CD4-positive, alpha-beta T cell treated with Interleukin-2 at 100 ng/mL for 4 hours (primary cell): ENCODE measurements around the gene TTC33.

Experiments used
- DNase-seq: peaks from one replicate; pipeline ENCODE4 v3.0.0-alpha.2; 2020; ENCODE audit warnings: low spot score

TTC33 gene

DNA sequence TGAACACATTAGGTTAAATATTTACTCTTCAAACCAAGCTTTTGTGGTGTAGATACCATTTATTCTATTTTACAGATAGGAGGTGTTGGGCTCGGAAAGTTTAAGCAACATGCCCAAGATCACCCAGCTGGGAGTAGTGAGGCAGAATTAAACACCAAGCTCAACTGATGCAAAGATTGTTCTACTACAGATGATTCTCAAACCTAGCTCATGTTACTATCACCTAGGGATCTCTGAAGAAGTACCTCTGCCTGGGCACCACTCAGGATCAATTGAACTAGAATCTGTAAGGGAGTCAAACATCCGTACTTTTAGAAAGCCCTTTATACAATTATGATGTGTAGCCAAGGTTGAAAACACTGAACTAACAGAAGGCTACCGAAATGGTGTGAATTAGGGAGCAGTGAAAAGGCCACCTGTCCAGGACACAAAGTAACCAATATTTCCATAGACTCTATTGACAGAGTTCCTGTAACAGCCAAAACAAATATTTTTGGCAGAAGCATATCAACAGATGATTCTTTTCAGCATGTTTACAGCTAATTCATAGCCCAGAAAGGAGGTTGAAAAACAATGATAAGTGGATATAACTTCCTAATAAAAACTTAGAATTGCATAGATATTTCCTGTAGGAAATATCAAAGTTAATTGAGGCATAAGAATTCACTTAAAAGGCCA is 234.5 kb downstream of the TTC33 start:
- no peak for DNase-seq

DNA sequence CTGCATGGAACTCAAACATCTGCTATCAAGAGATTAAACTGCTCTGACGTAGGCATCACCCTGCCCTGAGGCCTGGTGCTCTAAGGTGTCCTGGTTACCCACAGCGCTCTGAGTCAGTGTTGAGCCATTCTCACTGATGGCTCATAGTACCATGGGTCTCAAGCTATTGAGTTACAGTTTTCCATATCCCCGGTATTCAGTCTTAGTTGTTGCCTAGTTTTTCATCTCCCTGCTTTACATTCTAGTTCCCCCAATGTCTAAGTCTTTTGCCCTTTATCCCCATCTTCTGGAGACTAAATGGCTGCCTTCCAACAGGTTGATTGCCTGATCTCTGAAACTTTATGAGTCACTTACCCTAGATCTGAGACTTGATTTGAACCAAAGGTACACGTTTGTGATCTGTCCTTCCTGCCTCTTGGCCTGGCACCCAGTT is 237.3 kb downstream of the TTC33 start:
- DNase-seq = no peak

DNA sequence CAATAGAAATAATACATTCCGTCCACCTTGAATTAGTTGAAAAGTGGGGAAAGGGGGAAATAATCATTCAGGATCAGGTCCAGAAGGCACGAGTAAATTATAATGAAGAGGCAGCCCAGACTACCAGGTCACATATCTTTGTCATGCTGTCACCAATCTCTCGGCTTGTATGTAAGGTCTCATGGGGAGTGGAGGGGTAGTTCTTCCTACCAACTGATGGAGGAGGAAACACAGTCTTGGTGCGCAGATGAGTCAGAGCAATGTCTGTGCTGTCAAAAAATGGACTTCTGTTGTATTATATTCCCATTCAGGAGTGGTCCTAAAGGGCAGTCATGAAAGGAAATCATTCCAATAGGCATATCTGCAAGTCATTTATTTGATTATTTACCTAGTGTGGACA is 240.3 kb downstream of the TTC33 start:
- no peak for DNase-seq

DNA sequence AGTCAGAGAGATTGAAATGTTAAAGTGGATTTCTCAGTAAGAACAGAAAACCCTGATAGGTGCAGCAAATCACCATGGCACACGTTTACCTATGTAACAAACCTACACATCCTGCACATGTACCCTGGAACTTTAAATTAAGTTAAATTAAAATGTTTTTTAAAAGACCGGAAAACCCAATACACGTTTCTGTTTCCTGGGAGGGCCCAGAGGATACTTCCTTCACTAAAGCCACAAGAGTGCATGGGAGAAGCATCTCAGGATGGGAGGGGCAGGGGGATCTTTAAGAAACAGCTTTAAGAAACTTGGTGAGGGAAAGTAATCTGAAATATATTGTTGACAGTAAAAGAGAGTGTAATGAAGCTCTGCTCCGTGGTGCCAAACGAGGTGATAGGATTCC is 240.8 kb downstream of the TTC33 start:
- DNase-seq = peak; percentile 15

DNA sequence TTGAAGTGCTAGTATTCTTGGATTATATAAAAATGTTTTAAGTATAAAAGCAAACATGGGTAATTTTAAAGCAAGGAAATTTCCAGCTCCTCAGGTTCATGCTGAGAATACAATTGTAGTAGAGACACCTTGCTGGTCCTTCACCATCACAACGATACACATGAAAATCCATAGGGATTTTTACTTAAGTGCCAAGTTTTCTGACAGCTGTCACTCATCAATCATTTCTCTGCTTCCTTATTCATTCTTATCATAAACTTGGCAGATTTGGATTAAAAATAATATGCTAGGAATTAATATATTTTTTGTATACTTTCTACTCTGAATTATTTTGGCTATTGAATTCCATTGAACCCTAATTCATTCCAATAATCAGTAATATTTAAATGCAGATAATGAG is 244.0 kb downstream of the TTC33 start:
- no peak for DNase-seq

DNA sequence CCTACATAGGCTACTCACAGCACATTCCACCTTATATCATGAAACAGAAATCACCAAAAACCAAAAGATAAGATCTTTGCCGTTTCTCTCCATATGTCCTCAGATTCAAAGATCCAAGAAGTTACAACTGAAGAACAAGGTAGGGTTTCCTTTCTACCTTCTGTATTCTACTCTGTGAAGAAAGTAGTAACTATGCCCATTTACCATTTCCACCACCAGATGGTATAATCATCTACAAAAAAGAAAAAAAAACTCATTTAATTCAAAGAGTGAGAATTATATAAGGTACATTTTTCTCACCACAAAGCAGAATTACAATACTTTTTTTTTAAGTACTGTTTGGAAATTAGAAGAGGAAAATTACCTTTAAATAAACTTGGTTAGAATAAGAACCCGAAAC is 248.7 kb downstream of the TTC33 start:
- DNase-seq = peak; percentile 22

DNA sequence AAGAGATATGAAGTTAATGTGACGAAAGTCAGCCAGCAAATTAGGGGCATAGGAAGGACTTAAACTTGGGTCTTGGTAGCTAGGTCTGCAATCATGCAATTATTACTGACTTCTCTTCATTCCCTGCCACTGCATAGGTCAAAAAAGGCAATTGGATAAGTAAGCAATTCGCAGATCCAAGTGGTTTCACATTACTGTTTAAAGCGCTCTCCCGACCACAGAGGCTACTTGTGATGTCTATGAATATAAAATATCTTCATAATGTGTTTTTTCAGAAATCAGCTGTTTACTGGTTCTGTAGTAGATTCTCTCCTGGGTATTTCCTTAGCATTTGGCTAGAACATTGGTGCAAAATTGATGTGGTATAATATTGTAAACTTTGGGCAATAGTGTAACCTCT is 250.7 kb downstream of the TTC33 start:
- DNase-seq = no peak

DNA sequence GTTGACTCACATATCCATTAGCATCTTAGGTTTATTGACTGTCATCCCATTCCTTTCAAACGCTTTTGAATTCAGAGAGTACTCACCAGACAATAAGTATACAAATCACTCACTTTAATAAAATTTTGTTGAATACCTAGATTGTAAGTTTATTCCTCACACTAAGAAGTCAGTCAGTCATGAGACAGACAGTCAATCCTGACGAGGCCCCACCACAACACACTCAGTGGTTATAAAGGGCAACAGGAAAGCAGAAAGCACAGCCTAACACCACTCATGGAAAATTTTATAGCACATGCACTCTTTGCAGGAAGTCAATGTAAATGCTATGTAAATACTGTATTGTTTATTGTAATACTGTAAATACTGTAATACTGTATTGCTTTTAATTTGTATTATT is 252.3 kb downstream of the TTC33 start:
- DNase-seq = no peak

DNA sequence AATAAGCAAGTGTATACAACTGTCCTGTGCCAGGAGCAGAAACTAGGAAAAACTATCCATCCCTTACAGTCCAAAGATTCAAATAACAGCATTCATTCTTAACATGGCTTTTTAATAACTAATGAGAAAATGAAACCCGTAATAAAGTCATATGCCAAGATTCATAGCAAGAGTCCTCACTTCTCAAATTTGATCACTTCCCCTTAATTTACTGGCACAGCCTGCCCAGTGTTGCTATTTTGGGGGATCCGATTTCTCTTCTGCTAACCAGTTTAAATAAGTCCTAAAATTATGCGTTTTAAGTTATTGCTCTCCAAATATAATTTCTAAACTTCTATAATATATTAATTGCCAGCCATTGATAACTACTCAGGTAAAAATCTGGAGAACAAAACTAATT is 253.0 kb downstream of the TTC33 start:
- no peak for DNase-seq

DNA sequence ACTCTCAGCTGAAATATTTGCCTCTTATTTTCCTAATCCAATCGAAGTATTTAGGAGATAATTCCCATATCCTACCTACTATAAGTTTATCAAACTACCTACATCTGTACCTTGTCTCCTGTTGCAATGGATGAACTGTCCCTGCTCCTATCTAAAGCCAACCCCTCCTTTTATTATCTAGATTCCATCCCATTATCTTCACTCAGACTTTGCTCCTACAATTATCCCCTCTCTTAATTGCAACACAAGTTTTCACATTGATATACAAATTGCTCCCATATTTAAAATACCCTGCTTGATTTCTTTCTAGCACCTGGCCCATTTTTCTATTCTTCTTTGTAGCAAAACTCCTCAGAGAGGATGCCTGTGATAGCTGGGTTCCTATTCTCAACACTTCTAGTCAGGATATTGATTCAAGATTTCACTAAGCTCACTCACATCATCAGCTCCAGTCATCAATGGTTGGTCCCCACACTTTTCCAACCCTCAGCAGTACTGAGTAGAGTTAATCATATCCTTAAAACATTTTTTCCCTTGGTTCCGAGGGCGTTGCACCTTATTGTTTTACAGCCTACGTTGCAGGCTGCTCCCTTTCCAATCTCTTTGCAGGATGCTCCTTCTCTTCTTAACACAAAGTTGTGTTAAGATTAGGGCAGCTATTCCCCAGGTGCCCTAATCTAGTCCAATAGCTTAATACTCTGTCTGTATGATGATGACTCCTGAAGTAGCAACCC is 253.9 kb downstream of the TTC33 start:
- DNase-seq = no peak

DNA sequence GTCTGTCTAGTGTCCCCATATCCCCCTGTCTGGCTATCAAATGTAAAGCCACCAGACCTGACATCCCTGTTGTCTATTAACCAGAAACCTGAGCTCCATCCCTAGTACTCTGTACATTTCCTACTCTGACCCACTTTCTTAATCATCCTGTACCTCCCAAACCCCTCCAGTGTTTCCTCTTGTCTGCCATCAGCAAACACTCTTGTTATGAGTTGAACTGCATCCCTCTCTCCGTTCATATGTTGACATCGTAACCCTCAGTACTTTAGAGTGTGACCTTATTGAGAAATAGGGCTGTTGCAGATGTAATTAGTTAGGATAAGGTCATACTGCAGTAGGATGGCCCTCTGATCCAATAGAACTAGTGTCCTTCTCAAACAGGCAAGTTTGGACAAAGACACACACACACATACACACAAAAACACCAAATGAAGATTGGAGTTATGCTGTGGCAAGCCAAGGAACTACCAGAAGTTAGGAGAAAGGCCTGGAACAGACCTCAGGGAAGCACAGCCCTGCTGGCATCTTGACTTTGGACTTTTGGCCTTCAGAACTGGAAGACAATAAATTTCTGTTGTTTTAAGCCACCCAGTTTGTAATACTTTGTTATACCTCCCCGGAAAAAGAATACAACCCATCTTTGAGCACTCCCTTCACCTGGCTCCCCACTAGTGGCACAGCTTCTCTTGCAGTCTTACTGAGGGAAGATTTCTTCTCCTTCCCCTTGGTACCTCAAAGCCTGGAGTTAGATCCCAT is 256.1 kb downstream of the TTC33 start:
- DNase-seq = no peak

DNA sequence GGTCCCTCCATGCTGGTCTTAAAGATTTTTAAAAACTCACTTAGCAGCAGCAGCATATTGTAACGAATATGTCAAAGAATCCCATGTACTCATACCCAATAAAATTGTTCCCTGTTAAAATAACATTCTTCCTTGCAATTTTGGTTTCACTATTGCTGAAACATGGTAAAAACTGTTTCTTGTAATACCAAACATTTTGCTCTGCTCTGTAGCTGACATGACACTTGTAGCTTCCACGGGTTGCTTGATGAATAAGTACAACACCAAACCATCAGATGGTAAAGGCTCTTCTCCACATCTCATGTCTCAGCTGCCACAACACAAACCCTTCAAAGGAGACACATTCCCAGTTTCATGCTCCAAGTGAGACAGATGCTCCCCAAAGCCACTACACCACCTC is 256.8 kb downstream of the TTC33 start:
- no peak for DNase-seq

DNA sequence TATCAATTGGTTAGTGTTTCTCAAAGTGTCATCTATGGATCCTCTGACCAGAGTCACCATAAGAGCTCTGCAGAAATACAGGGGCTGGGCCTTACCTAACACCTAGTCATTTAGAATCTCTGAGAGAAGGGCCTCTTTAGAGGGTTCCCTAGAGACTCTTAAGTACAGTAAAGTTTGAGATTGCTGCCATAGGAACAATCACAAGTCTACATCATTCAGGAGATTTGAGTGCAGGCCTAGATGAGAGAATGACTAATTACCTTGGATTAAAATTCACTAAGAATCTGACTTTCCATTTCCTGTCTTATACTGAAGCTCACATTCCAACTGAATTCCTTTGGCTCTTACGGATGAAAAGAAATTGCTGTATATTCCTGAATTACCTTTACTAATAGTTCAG is 258.2 kb downstream of the TTC33 start:
- no peak for DNase-seq

DNA sequence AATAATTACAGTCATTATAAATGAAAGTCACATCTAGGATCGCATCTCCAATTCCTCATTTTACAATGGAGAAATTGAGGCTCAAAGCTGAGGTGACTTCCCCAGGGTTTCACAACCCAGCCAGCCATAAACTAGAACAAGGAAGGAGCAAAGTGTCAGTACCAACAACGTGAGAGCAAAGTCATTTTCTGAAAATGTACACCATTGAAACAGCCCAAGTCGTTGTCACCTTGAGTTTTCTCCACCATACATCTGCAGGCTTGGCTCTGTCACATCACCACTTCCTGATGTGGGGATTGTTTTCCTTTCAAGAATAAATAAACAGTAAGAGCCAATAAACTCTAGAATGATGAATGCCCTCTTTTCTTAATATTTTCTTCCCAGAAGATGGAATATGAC is 260.5 kb downstream of the TTC33 start:
- no peak for DNase-seq

DNA sequence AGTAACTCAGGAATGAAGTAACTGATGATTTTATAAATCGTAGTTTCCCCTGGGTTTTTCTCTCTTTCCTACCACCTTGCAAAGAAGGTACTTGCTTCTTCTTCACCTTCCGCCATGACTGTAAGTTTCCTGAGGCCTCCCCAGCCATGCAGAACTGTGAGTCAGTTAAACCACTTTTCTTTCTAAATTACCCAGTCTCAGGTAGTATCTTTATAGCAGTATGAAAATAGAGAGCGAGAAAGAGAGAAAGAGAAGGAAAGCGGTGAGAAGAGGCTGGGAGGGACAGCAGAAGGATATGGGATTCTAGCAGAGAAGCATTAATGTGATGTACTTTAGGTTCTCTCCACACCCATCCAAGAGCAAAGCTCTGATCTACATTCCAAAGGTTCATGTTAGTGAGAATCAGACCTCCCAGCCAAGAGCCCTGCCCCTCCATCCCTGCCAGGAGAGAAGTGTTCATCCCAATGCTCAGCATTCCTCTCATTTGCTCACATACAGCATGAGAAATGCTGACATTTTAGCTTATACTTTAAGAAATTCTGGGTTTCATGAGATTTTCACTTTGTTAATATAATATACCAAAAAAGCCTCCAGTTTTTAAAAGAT is 261.0 kb downstream of the TTC33 start:
- no peak for DNase-seq

DNA sequence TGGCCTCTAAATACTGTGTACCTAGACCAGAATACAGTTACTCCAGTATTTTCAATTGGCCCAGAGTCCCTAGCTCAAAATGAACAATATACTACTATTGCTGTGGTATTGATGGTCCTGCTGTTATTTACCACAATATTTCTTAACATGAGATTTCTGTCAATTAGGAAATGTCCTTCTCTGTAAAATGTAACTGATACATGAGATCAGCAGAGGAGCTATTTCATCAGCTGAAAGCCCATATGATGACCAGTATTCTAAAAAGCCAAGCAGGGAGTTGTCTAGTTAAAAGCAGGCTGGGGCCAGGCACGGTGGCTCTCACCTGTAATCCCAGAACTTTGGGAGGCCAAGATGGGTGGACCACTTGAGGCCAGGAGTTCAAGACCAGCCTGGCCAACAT is 263.7 kb downstream of the TTC33 start:
- DNase-seq = no peak

DNA sequence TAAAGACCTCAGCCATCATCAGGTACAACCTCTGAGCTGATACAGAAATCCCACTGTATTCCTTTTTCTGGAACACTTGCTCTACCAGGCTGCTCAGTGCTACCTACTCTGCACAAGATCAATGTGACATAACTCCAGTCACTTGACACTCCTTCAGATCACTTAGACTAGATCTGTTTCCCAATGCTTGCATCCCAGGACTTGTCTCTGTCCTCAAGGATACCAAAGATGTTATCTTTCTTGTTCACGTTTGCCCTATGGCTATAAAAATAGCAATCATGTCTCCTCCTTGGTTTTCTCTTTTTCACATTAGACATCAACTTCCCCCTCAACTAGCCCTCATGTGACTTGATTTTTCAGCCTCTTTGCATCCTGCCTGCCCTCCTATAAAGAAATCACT is 264.1 kb downstream of the TTC33 start:
- DNase-seq = no peak

DNA sequence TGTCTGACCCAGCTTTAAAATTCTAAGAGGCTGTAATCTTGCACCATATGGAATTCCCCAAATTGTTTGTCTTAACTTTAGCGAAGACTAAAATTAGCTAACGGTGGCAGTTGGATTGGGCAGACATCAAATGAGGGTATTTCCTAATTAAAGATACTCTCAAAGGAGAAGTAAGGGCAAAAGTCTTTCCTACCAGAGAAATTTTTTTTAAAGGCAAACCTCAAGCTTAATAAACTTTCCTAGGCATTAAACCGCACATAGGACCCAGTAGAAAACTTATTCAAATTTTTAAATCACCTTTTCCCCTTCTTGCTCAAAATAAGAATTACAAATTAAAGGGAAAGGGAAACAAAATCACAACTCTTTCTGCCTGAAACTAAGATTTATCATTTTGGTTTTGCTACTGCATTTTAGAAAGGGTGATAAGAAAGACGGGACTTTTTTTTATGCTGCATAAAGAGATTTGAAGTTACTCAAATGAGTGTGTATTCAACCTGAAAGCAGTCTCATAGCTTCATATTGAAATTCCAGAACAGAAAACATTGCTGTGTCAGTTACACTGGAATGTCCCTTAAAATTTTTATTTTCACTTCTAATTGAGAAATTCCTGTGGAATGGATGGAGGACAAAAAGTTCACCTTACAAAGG is 265.2 kb downstream of the TTC33 start:
- no peak for DNase-seq

DNA sequence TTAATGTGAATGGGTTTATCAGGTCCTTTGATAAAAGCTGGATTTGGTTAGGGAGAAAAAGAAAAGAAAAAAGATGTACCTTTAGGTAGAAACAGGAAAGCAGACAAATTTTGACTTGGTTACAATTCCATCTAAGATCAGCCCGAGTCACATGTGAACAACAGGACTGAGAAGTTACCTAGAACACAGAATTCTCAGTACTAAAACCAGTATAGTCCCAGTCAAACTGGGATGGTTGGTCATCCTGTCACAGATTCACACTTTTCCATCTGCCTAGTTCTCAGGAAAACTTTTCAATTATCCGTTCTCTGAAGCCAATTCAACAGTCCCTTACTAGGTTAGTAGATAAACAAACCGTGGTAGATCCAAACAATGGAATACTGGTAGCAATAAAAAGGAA is 266.3 kb downstream of the TTC33 start:
- no peak for DNase-seq

DNA sequence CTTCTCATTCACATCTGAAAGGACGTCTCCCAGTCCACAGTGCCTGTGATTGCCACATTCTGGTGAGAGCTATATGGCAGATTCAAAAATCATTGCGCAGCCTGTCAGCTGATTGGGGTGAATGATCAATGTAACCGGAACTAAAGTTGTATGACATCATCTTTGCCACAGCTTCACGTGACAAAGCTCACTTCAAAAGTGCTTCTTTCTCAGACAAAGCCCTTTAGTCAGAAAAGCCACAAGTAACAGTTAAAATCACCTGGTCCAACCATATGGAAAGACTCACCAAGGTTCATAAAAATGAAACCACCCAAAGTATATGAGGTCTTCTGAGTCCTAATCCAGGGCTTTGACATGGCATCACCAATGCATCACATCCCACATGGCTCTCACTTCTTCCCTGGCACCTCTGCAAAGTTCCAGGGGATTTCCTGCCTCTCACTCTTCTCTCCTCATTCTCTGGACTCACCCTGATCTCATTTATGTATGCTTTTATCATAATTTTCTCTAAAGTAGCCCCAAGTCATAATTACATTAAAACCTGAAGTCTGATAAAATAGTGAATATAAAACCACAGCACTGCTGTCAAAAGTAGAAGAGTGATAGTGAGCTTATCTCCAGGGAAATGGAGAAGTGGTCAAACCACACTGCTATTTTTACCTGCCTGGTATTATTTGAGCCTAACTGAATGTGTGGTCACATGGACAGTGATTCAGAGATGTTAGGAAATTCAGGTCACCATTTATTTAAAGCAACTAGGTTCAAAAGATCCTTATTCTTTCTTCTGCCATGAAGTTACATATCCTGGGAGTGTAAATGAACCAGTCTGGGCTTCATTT is 269.1 kb downstream of the TTC33 start:
- peak; percentile 75 for DNase-seq
